Measurements from ENCODE around the gene OVCA2.

DNA sequence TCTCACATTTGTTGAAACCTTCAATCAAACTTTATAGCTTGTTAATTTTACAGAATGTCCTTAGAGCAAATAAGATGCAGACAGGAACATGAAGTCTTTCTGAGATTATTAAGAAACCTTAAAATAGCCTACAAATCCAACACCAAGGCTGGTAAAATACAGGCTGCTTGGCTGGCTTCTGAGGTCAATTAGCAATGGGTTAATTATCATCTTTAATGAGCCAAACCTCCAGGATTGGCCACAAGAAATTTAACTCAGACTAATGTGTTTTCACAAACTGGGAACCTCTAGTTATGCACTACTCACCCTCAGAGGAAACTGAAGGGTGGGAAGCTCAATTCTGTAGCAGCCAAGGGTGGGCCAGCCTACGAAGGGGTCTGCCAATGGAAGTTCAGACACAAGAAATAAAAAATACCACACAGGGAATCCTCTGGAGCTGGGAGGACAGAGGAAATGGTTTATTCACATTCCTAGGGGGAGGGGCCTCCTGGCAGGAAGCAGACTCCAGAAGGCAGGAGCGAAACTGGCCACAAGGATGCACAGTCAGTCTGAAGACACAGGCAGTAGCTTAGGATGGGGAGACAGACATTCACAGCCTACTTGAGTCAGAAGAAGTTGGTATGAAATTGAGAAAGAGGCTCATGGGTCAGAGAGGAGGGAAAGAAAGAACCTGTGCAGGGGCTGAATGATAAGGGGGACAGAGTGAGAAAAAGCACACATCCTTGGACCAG, 49.1 kb downstream of the OVCA2 start:
- peak in 2 of 3 experiments; percentile 11 to 32 for TF ChIP-seq CTCF (IDR thresholded peaks at IDR 0.05)
- TF ChIP-seq POLR2A (IDR thresholded peaks at IDR 0.05), result no peak

Data from testis (tissue), 2 donors.